T-cell (primary cell): ENCODE measurements around the gene LYPD3. TPM values are rescaled to one million over a fixed set of nuclear protein-coding genes. Genes with fewer than 3 reads are reported as not detected.

Source experiments
- ATAC-seq, 4 experiments: fragments of 200-7000 bp in 3 of 4; fragments of 150-1000 bp in 1 of 4; cut with Tn5 transposase; replicated peaks in 1 of 4; 1 replicate in 3 of 4; 2 replicates in 1 of 4; pipeline ENCODE4 v1.10.0; 2021; ENCODE audit warnings: moderate library complexity in 3 of 4, mild to moderate bottlenecking in 2 of 4, moderate number of reproducible peaks in 1 of 4
- CTCF ChIA-PET, 2 donors: fragments of 300-600 bp; sonication (Branson Sonifier 250); formaldehyde crosslinking; loops; one replicate each; lab custom pipeline; 2022; ENCODE audit warnings: antibody characterized with exemption in 2 of 2; lab: Charles Lee
- POLR2A ChIA-PET, 2 donors: fragments of 300-600 bp; sonication (Branson Sonifier 250); formaldehyde crosslinking; loops; one replicate each; lab custom pipeline; 2022; ENCODE audit warnings: antibody characterized with exemption in 2 of 2; lab: Charles Lee
- DNase-seq, 35 experiments: peaks; one replicate each; pipeline versions ENCODE4 v3.0.0 to v3.0.0-alpha.2; 2013 to 2023
- H3K27ac ChIP-seq: one replicate; pipeline ENCODE4 v1.5.1; 2013; ENCODE audit warnings: low read length
- H3K27me3 ChIP-seq, 2 experiments: replicated peaks in 1 of 2; 1 replicate in 1 of 2; 2 replicates in 1 of 2; pipeline versions ENCODE4 v1.6.1 to v1.7.0; 2013; ENCODE audit warnings: low read length in 1 of 2, mixed read lengths in 1 of 2; ENCODE audit not compliant: control insufficient read depth in 2 of 2, insufficient read depth in 2 of 2; ENCODE audit errors: extremely low read depth in 1 of 2
- H3K36me3 ChIP-seq, 2 donors: 1 replicate in 1 of 2; 2 replicates in 1 of 2; pipeline versions ENCODE4 v1.6.1 to v1.7.0; 2013; ENCODE audit warnings: low read length in 1 of 2; ENCODE audit not compliant: control insufficient read depth in 2 of 2, insufficient read depth in 1 of 2; ENCODE audit errors: extremely low read depth in 1 of 2
- H3K4me1 ChIP-seq, 2 experiments: 1 replicate in 1 of 2; 2 replicates in 1 of 2; pipeline versions ENCODE4 v1.6.1 to v1.7.0; 2013; ENCODE audit warnings: low read length in 2 of 2, mixed read lengths in 1 of 2; ENCODE audit not compliant: insufficient read depth in 2 of 2, control insufficient read depth in 1 of 2; ENCODE audit errors: extremely low read depth in 1 of 2
- H3K4me3 ChIP-seq, 2 donors: 1 replicate in 1 of 2; 2 replicates in 1 of 2; pipeline versions ENCODE4 v1.5.1 to v1.7.0; 2013; ENCODE audit warnings: mild to moderate bottlenecking in 2 of 2, low read length in 1 of 2, moderate library complexity in 1 of 2; ENCODE audit not compliant: control insufficient read depth in 1 of 2; ENCODE audit errors: extremely low read depth in 1 of 2
- H3K9me3 ChIP-seq: 2 replicates; pipeline ENCODE4 v1.7.0; 2013
- H3K27ac Mint-ChIP-seq, 2 donors: one replicate each; pipeline ENCODE4 v1.8.0; 2020 to 2021; ENCODE audit warnings: mild to moderate bottlenecking in 2 of 2, mixed read lengths in 2 of 2
- H3K27me3 Mint-ChIP-seq, 2 donors: one replicate each; pipeline ENCODE4 v1.8.0; 2021 to 2022; ENCODE audit warnings: mixed read lengths in 2 of 2
- H3K36me3 Mint-ChIP-seq: one replicate; pipeline ENCODE4 v1.8.0; 2021; ENCODE audit warnings: mixed read lengths
- H3K4me1 Mint-ChIP-seq, 3 donors: one replicate each; pipeline ENCODE4 v1.8.0; 2020 to 2022; ENCODE audit warnings: mixed read lengths in 3 of 3, mild to moderate bottlenecking in 1 of 3
- H3K4me3 Mint-ChIP-seq, 3 donors: one replicate each; pipeline ENCODE4 v1.8.0; 2020 to 2022; ENCODE audit warnings: mild to moderate bottlenecking in 3 of 3, mixed read lengths in 3 of 3, moderate library complexity in 3 of 3
- H3K9me3 Mint-ChIP-seq, 3 donors: one replicate each; pipeline ENCODE4 v1.8.0; 2020 to 2022; ENCODE audit warnings: mixed read lengths in 3 of 3
- WGBS: methylation state at CpG from one replicate; pipeline ENCODE4 v1.1.5; 2013; ENCODE audit warnings: missing lambda C conversion rate; ENCODE audit not compliant: insufficient coverage; 5-methylcytosine and 5-hydroxymethylcytosine counted together
- total RNA-seq, 35 experiments: library from RNA in 6 of 35; stranded (reverse) in 6 of 35; fragments of 120-200 nt in 1 of 35; gene quantifications; one replicate each; pipeline versions ENCODE4 v1.2.1 to v1.2.4 and lab custom pipeline; 2013 to 2026

Gene LYPD3
- total RNA-seq, 5 donors from 2014 or later (not counting 1 experiment from before 2014, with no cell fraction given): 2.8 to 24.0 (median 4.6) TPM

DNA sequence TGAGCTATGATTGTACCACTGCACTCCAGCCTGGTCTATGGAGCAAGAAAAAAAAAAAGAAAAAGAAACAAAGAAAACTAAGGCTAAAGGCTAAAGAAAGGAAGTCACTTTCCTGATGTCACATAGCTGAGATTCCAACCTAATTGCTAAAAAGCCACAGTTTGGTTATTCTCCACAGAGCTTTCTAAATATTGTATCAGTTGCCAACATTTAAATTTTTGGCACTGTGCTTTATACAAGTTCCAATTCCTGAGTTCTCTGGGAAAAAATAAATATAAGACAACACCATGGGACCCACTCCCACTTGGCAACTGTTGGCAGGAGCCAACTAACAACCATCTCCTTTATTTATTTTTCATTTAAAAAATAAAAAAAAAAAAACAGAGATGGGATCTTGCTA is 11.2 kb upstream of the LYPD3 start:
- no peak overlapping the region for H3K4me3 Mint-ChIP-seq
- no peaks in the 10 kb centered on the region for H3K9me3 Mint-ChIP-seq
- peaks cover 26 to 37% (median 29%) of the 10 kb centered on the region in 3 donors for H3K4me1 Mint-ChIP-seq
- no peaks in the 10 kb centered on the region for H3K27me3 Mint-ChIP-seq
- ChIA-PET CTCF (interaction anchor here in 1 of 2 donors (0.8 kb wide), 1 partner anchor 51 kb away, joined by 4 read pairs; no protein-coding TSS in a partner anchor), POLR2A (no interaction called here)
- ATAC-seq (no peak), DNase-seq (no peak)
- Histone ChIP-seq H3K27ac (no peak overlapping the region), H3K27me3 (no peaks in the 10 kb centered on the region), H3K4me1 (peaks cover 6 to 28% of the 10 kb centered on the region in 2 experiments), H3K36me3 (peaks cover 5% of the 10 kb centered on the region in 2 donors), H3K4me3 (no peak overlapping the region), H3K9me3 (no peaks in the 10 kb centered on the region)
- peaks cover 20% of the 10 kb centered on the region for H3K36me3 Mint-ChIP-seq
- H3K27ac Mint-ChIP-seq: peak overlapping the region in 1 of 2 donors; percentile 96

DNA sequence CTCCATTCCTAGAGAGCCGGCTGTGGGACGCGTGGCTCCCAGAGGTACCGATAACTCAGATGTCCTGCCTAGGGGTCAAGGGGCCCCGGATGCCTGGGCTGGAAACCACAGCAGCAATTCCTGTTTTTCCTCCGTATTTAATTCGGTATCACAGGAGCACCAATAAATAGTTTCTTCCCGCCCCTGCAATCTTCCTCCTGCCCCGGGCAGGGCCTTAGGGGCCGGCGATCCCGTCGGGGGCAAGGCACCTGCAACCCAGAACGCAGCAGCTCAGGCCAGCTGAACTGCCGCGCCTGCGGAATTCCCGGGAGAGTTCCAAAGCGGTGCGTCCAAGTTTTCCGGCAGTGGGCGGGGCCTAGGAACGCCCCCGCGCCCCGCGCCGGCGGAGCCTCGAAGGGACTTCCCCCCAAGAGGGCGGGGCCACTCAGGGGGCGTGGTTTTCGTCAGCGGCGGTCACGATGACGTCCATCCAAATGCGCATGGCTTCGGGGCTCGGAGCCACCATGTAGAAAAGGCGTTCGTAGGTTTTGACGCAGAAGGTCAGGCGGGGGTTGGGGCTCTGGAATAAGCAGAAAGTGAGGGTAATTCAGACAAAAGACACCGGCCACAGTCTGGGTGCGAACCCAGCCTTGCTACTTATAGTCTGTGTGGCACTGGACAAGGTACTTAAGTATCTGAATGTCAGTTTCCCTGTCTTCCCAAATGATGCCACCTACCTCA is 9.7 kb upstream of the LYPD3 start:
- 8% methylated on average over 44 of the region's 46 CpGs for WGBS
- H3K4me1 ChIP-seq: peaks cover 17 to 43% of the 10 kb centered on the region in 2 experiments
- H3K27me3 ChIP-seq: no peaks in the 10 kb centered on the region
- H3K4me3 Mint-ChIP-seq: peak overlapping the region; percentile 71 to 81 (median 75)
- peaks cover 32 to 52% (median 40%) of the 10 kb centered on the region in 3 donors for H3K4me1 Mint-ChIP-seq
- peak overlapping the region; percentile 90 to 96 for H3K27ac Mint-ChIP-seq
- H3K36me3 Mint-ChIP-seq: peaks cover 11% of the 10 kb centered on the region
- H3K9me3 ChIP-seq: no peaks in the 10 kb centered on the region
- DNase-seq (peak; percentile 83 to 99 (median 96)), ATAC-seq (peak; percentile 83 to 92 (median 88))
- H3K27ac ChIP-seq: peak overlapping the region; percentile 94
- ChIA-PET CTCF (interaction anchor here in 1 of 2 donors (1.0 kb wide), 1 partner anchor 37 kb away, joined by 3 read pairs; no protein-coding TSS in a partner anchor), POLR2A (no interaction called here)
- no peaks in the 10 kb centered on the region for H3K27me3 Mint-ChIP-seq
- peak overlapping the region; percentile 42 to 44 for H3K4me3 ChIP-seq
- H3K36me3 ChIP-seq: peaks cover 5% of the 10 kb centered on the region in 2 donors
- no peaks in the 10 kb centered on the region for H3K9me3 Mint-ChIP-seq

DNA sequence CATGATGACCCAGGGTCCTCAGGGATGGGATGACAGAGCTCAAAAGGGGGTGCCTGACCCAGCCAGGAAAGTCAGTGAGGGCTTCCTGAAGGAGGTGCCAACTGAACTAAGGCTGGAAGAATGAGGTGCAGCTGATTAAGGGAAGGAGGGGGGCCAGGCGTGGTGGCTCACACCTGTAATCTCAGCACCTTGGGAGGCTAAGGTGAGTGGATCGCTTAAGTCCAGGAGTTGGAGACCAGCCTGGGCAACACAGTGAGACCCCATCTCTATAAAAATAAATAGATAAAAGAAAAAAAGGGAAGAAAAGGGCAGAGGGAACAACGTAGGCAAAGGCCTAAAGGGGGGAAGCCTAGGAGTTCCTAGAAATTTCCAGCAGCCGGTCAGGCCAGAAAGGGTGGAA is 9.1 kb upstream of the LYPD3 start:
- H3K9me3 Mint-ChIP-seq: no peaks in the 10 kb centered on the region
- H3K4me1 ChIP-seq: peaks cover 21 to 50% of the 10 kb centered on the region in 2 experiments
- H3K4me3 Mint-ChIP-seq: peak overlapping the region; percentile 13 to 75 (median 27)
- CTCF ChIA-PET: interaction anchor here in 1 of 2 donors (1.0 to 1.5 kb wide), 2 partner anchors 11 to 36 kb away, joined by 3 to 4 read pairs; no protein-coding TSS in a partner anchor
- H3K27ac ChIP-seq: peak overlapping the region; percentile 94
- H3K27me3 ChIP-seq: no peaks in the 10 kb centered on the region
- H3K36me3 ChIP-seq: peaks cover 5% of the 10 kb centered on the region in 2 donors
- no peaks in the 10 kb centered on the region for H3K9me3 ChIP-seq
- H3K27ac Mint-ChIP-seq: peak overlapping the region; percentile 24 to 96
- POLR2A ChIA-PET: no interaction called here
- peaks cover 11% of the 10 kb centered on the region for H3K36me3 Mint-ChIP-seq
- H3K4me3 ChIP-seq: no peak overlapping the region
- no CpG with 5 or more reads among the region's 4 CpGs for WGBS
- ATAC-seq: no peak
- H3K4me1 Mint-ChIP-seq: peaks cover 38 to 58% (median 45%) of the 10 kb centered on the region in 3 donors
- H3K27me3 Mint-ChIP-seq: no peaks in the 10 kb centered on the region
- DNase-seq: no peak

DNA sequence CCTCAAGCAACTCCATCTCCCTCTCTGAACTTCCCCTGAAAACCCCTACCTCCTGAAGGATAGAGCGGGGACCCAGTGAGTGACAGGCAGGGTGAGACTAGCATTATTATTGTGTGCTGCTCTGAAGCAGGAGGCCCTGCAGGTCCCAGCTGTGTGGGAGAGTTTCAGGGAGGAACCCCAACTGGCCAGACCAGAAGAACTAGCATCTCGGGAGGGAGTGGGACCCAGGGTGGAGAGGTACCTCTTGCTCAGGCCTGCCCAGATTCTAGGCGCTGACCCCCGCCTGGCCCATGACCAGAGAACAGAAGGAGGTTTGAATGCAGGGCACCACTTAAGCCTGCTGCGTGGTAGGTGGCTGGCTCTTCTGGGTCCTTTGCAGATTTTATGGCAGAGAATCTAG is 5.7 kb upstream of the LYPD3 start:
- H3K27me3 Mint-ChIP-seq: no peaks in the 10 kb centered on the region
- no peaks in the 10 kb centered on the region for H3K9me3 ChIP-seq
- H3K27me3 ChIP-seq: no peaks in the 10 kb centered on the region
- peaks cover 60 to 85% (median 71%) of the 10 kb centered on the region in 3 donors for H3K4me1 Mint-ChIP-seq
- peak overlapping the region; percentile 57 to 92 for H3K27ac Mint-ChIP-seq
- no peaks in the 10 kb centered on the region for H3K36me3 ChIP-seq
- peaks cover 3% of the 10 kb centered on the region for H3K36me3 Mint-ChIP-seq
- ChIA-PET POLR2A (interaction anchor here in 1 of 2 donors (0.7 kb wide), 1 partner anchor 63 kb away, joined by 15 read pairs; no protein-coding TSS in a partner anchor), CTCF (no interaction called here)
- DNase-seq: no peak
- 76% methylated on average over 4 of the region's 5 CpGs for WGBS
- H3K4me1 ChIP-seq: peaks cover 39 to 73% of the 10 kb centered on the region in 2 experiments
- peak overlapping the region; percentile 34 for H3K27ac ChIP-seq
- H3K4me3 Mint-ChIP-seq: peak overlapping the region in 1 of 3 donors; percentile 58
- H3K4me3 ChIP-seq: no peak overlapping the region
- H3K9me3 Mint-ChIP-seq: no peaks in the 10 kb centered on the region
- no peak for ATAC-seq

DNA sequence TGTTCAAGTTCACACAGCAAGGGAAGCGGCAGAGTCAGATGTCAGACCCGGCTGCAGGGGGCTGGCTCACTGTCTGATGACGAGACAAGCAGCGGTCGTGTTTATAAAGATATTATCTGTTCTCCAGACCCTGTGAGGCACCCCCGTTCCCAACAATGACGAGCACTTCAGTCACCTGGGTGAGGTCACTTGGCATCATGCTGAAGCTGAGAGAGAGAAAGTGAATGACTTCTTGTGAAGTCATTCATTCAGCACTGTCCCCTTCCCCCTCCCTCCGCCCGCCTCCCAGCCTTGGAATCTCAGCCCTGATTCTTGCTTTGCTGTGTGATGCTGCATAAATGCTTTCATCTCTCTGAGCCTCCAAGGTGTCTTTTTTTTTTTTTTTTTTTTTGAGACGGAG is 4.9 kb upstream of the LYPD3 start:
- peak; percentile 26 to 82 (median 35) for ATAC-seq
- DNase-seq: peak; percentile 3 to 90 (median 78)
- H3K9me3 Mint-ChIP-seq: no peaks in the 10 kb centered on the region
- ChIA-PET POLR2A (interaction anchor here in 1 of 2 donors (1.0 kb wide), 1 partner anchor 34 kb away, joined by 3 read pairs; the partner anchor contains the start of gene PHLDB3), CTCF (interaction anchor here in 1 of 2 donors (0.6 kb wide), 1 partner anchor 95 kb away, joined by 3 read pairs; no protein-coding TSS in a partner anchor)
- Histone ChIP-seq H3K27ac (peak overlapping the region; percentile 68), H3K36me3 (no peaks in the 10 kb centered on the region), H3K4me1 (peaks cover 36 to 72% of the 10 kb centered on the region in 2 experiments), H3K4me3 (no peak overlapping the region), H3K27me3 (no peaks in the 10 kb centered on the region), H3K9me3 (no peaks in the 10 kb centered on the region)
- peak overlapping the region; percentile 45 to 58 (median 55) for H3K4me3 Mint-ChIP-seq
- H3K27me3 Mint-ChIP-seq: no peaks in the 10 kb centered on the region
- H3K27ac Mint-ChIP-seq: peak overlapping the region; percentile 92 to 94
- H3K36me3 Mint-ChIP-seq: no peaks in the 10 kb centered on the region
- WGBS: 83% methylated on average over 1 of the region's 10 CpGs
- H3K4me1 Mint-ChIP-seq: peaks cover 61 to 85% (median 73%) of the 10 kb centered on the region in 3 donors

DNA sequence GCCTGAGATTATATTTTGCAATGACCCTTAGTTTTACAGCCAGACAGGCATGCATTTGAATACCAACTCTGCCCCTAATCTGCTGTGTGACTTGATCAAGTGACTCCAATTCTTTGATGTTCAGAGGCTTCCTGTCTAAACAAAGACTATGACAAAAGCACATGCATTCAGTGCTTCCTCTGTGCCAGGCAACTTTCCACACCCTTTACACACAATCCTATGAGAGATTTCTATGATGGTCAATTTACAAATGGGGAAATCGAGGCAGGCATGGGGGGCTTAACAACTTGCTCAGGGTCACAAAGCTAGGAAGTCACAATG is 3.7 kb upstream of the LYPD3 start:
- no peaks in the 10 kb centered on the region for H3K36me3 ChIP-seq
- ATAC-seq (peak; percentile 52 to 84 (median 74)), DNase-seq (peak in 17 of 35 experiments; percentile 5 to 73 (median 19))
- POLR2A ChIA-PET: interaction anchor here in 1 of 2 donors (0.6 kb wide), 1 partner anchor 14 kb away, joined by 3 read pairs; no protein-coding TSS in a partner anchor
- Mint-ChIP-seq H3K36me3 (no peaks in the 10 kb centered on the region), H3K9me3 (no peaks in the 10 kb centered on the region), H3K4me1 (peaks cover 63 to 80% (median 76%) of the 10 kb centered on the region in 3 donors), H3K27me3 (no peaks in the 10 kb centered on the region), H3K4me3 (peak overlapping the region in 2 of 3 donors; percentile 28 to 63), H3K27ac (peak overlapping the region; percentile 93 to 94)
- WGBS: no CpG with 5 or more reads among the region's 1 CpG
- H3K4me3 ChIP-seq: no peak overlapping the region
- no peaks in the 10 kb centered on the region for H3K9me3 ChIP-seq
- CTCF ChIA-PET: interaction anchor here in 1 of 2 donors (1.0 to 1.4 kb wide), 2 partner anchors 22 to 50 kb away, joined by 4 to 7 read pairs; no protein-coding TSS in a partner anchor
- no peaks in the 10 kb centered on the region for H3K27me3 ChIP-seq
- peak overlapping the region; percentile 68 for H3K27ac ChIP-seq
- H3K4me1 ChIP-seq: peaks cover 41 to 71% of the 10 kb centered on the region in 2 experiments
